Measurements from ENCODE around the gene GRM7. TPM values are rescaled to one million over a fixed set of nuclear protein-coding genes. Genes with fewer than 3 reads are reported as not detected.

Gene GRM7
- total and polyA plus RNA-seq, 2 of the 4 experiments (the other 2 are of a cell fraction) = not detected

DNA sequence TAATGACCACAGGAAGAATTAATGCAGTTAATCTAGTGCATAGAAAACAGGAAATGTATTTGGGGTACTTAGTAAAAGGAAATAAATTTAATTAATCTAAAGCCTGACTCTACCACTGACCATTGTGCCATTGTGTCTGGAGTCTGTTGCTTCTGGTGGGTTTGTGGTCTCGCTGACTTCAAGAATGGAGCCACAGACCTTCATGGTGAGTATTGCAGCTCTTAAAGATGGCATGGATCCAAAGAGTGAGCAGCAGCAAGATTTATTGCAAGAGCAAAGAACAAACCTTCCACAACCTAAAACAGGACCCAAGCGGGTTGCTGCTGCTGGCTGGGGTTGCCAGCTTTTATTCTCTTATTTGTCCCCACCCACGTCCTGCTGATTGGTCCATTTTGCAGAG is 929.2 kb downstream of the GRM7 start:
- Histone ChIP-seq H3K4me1 (ENCODE audit: control insufficient read depth, insufficient read depth, low read length) (no peaks in the 10 kb centered on the region), H3K18ac (ENCODE audit: low read depth, low read length) (no peak overlapping the region), H2AK5ac (ENCODE audit: low read depth, low read length) (no peak overlapping the region), H3K23ac (ENCODE audit: low read depth, low read length) (no peak overlapping the region), H3K27ac (ENCODE audit: insufficient read depth, low read length) (no peak overlapping the region), H3K14ac (replicated peaks; ENCODE audit: low read depth, low read length) (no peak overlapping the region), H2BK5ac (ENCODE audit: low read depth, low read length, poor library complexity, severe bottlenecking) (no peak overlapping the region), H2BK120ac (ENCODE audit: low read depth, low read length) (no peak overlapping the region), H2AK9ac (replicated peaks; ENCODE audit: low read depth, low read length, poor library complexity) (no peak overlapping the region), H3K56ac (ENCODE audit: extremely low read depth, insufficient read depth, low read length) (no peak overlapping the region), H3K79me1 (ENCODE audit: low read depth in 1 of 2, low read length in 2 of 2) (no peaks in the 10 kb centered on the region), H3K27me3 (ENCODE audit: control insufficient read depth, insufficient read depth, low read length) (no peaks in the 10 kb centered on the region), H3K9me3 (ENCODE audit: control insufficient read depth, insufficient read depth, low read length) (peaks cover 21% of the 10 kb centered on the region), H4K91ac (ENCODE audit: insufficient read depth, low read depth, low read length) (no peak overlapping the region), H3K4ac (ENCODE audit: low read depth, low read length) (no peak overlapping the region), H3K9ac (ENCODE audit: low read depth, low read length) (no peak overlapping the region), H3K9me1 (ENCODE audit: insufficient read depth, low read length) (no peaks in the 10 kb centered on the region), H3K4me2 (ENCODE audit: low read depth, low read length) (no peak overlapping the region), H4K5ac (ENCODE audit: low read depth, low read length) (no peak overlapping the region), H4K20me1 (ENCODE audit: insufficient read depth, low read length) (no peaks in the 10 kb centered on the region), H2BK15ac (ENCODE audit: low read depth, low read length) (no peak overlapping the region), H4K8ac (ENCODE audit: low read depth in 2 of 2, low read length in 2 of 2) (no peak overlapping the region), H2AFZ (replicated peaks; ENCODE audit: low read length, poor library complexity) (no peak overlapping the region), H3K4me3 (ENCODE audit: insufficient read depth, low read depth, low read length) (no peak overlapping the region), H2BK20ac (ENCODE audit: low read depth, low read length) (no peak overlapping the region), H3K36me3 (ENCODE audit: control insufficient read depth, insufficient read depth, low read length) (no peaks in the 10 kb centered on the region)
- intact Hi-C loops (cut with micrococcal nuclease) = no loop called here
- BruUV-seq (replicated peaks) = no TSS peak
- in situ Hi-C loops (cut with MboI; ENCODE audit: low sequenced_read_pairs) = no loop called here
- dilution Hi-C loops (cut with HindIII; ENCODE audit: low sequenced_read_pairs, unreplicated experiment) = no loop called here
- 42% methylated on average over 2 of the region's 3 CpGs; no CpG with 5 or more reads in 1 of the 2 experiments for WGBS, 2 experiments (ENCODE audit: extremely low coverage in 2 of 2, insufficient read length in 1 of 2)
- TF ChIP-seq CHD1 (IDR thresholded peaks at IDR 0.05; ENCODE audit: low read depth, low read length) = no peak
- TF ChIP-seq NFE2L2 (IDR thresholded peaks at IDR 0.05; ENCODE audit: low read depth, low read length) = no peak
- TF ChIP-seq USF2 (IDR thresholded peaks at IDR 0.05; ENCODE audit: low read depth, low read length) = no peak
- TF ChIP-seq RCOR1 (IDR thresholded peaks at IDR 0.05; ENCODE audit: insufficient replicate concordance, low read length) = no peak
- no peak for TF ChIP-seq CEBPB (IDR thresholded peaks at IDR 0.05; ENCODE audit: low read depth, low read length)
- no peak for TF ChIP-seq MAZ (IDR thresholded peaks at IDR 0.05; ENCODE audit: borderline replicate concordance, low read depth, low read length)
- no peak for TF ChIP-seq RAD21 (IDR thresholded peaks at IDR 0.05; ENCODE audit: low read length)
- no peak for TF ChIP-seq BHLHE40 (IDR thresholded peaks at IDR 0.05; ENCODE audit: low read depth, low read length)
- TF ChIP-seq POLR2A (IDR thresholded peaks at IDR 0.05; ENCODE audit: low read depth, low read length) = no peak
- TF ChIP-seq MAFK (IDR thresholded peaks at IDR 0.05; ENCODE audit: low read depth, low read length) = no peak
- no peak for TF ChIP-seq FOS (IDR thresholded peaks at IDR 0.05; ENCODE audit: low read depth, low read length)
- ChIA-PET POLR2A (ENCODE audit: unreplicated experiment) (no interaction called here), CTCF (no interaction called here)
- no peak for DNase-seq
- ATAC-seq (ENCODE audit: low read depth) = no peak

All from IMR-90 (cell line).